NCI-H2196 (cell line): ENCODE data around the gene NCEH1.
"Not testable (repeated sequence)": the region's sequence is repeated elsewhere in the genome, so short reads cannot be mapped to it uniquely, and the experiment has no call there.

Source experiments
- DNase-seq: peaks from one replicate; lab custom pipeline; 2025; ENCODE audit not compliant: unreplicated experiment; lab: John Stamatoyannopoulos, UW

Gene NCEH1

DNA sequence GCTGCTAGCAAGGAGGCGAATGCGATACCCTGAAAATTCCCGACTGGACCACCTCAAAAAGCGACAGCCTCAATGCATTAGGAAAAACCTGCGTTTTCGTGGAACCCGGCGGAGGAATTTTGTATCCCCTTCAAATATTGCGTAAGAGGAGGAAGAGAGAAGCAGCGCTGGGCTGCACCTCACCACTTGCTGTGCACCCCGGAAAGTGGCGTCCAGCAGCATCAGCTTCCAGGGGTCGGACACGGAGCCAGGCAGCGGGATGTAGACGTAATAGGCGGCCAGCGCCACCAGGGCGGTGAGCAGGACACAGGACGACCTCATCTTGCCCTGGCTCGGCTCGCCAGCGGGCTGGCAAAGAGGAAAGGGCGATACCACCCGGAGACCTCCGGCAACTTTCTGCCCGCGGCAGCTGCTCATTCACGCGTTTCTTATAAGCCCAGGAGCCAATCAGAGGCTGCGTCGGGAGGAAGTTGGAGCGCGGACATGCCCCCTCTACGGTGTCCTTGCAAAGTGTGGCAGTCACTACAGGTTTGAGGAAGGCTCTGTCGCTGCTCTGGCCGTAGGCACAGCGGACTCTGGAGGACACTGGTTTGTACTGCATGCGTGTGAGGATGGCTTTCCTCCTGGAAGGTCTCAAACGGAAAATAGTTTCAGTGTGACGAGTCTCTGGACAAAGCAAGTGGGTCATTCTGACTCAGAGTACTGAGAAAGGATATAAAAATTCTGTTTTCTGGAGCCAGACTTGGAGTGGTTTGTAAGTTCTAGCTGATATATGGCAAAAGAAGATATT, at the start of gene NCEH1:
Gene NCEH1, minus strand, starts transcription at position 404 of the 790 bp plus-strand sequence. Its CDS starts 83 bp downstream, at position 321.
- DNase-seq = peak; percentile 95

DNA sequence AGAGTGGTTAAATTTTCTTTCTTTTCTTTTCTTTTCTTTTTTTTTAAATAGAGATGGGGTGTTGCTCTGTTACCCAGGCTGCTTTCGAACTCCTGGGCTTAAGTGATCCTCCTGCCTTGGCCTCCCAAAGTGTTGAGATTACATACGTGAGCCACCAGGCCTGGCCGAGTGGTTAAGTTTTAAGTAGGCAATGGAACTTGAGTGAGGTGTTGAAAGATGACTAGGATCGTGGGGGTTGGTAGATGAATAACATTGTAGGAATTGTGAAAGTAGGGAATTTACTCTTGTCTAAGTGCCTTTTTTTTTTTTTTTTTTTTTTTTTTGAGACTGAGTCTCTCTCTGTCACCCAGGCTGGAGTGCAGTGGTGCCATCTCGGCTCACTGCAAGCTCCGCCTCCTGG, 49.5 kb upstream of the NCEH1 start:
- not testable (repeated sequence) for DNase-seq

- no peak for DNase-seq
Observed at GRCh38 chr3:172753125-172753524, 42.3 kb upstream of the NCEH1 start.

DNA sequence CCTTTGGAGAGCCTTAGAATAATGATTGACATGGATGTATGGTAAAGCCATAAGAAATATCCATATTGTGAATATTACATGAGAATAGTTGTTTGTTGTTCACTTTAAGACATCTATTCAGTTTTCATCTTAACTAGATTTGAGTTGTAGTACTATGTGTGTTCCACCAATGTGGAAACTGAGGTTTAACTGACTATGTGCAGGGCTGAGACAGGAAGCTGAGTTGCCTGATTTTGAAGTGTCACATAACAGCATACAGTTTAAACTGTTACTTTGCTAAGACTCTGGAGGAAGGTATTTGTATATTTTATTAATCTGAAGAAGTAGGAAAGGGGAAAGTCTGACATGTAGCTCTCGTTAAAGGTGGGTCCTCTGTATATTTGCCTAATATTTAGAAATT, 41.8 kb upstream of the NCEH1 start:
- no peak for DNase-seq

DNA sequence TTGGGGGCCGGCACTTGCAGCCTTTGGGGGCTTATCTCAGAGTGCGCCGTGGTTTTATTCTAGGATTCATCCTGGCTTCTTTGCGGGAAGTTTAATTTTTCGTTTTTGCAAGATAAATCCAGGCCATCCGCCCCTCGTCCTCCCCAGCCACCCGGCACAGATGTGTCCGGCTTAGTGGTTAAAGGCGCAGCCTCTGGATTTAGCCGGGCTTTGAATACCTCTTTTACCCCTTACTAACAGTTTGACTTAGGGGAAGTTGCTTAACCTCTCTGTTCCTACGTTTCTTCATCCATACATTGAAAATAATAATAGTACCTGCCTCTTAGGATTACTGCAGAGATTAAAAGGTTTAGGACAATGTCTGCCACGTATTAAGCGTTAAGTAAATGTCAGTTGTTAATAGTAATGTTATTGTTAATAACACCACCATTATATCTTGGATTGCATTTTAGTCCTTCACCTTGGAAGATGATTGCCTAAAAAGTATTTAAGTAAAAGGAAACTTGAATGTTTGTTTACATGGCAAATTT, 40.4 kb upstream of the NCEH1 start:
- peak; percentile 27 for DNase-seq

GRCh38 chr3:172750368-172751174, 39.7 kb upstream of the NCEH1 start, which contains the start of gene ECT2:
Gene ECT2 (plus strand): TSS chr3:172750726. CDS start chr3:172754531, 3,805 bp downstream.
- peak; percentile 100 for DNase-seq

DNA sequence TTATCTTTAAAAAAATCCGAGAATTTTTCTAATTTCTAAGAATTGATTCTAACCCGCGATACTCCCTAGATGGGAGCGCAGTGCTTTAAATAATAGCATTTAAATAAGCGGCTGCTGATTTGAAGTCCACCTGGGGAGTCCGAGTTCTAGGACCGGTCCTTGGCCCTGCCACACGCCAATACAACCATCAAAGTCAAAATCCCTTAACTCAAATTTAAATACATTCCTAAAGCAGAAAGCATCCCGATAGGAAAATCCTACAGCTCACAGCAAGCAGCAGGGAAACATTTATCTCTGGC, 39.2 kb upstream of the NCEH1 start:
- peak; percentile 61 for DNase-seq

DNA sequence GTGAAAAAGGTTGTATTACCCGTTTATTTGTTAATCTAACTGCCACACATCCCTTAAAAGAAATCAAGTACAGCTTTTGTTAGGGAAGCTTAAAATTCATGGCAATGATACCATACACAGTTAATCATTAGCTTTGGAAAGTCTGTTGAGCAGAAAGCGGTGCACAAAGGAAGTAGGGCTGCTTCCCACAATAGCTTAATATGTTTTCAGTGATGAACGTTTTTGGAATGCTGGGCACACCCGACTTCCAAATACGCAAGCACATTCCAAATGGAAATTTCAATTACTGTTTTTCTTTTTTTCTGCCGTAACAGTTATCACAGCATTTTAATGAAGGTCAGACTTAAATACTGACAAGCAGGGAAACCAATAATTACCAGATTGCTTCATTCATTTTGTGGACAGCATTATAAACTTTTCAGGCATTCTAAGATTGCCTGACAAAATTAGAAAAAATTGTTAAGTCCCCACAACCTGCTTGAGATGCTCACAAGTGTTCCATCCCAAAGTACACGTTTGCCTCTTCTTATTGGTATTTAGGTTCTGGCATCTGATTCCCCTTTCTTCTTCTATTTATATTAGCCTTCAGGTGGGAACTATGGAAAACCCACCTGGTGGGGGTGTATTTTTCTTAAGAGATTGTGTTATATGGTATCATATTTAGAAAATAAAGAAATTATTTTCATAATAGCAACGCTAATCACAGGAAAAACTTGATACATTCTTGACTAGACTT, 38.5 kb upstream of the NCEH1 start:
- peak; percentile 54 for DNase-seq

DNA sequence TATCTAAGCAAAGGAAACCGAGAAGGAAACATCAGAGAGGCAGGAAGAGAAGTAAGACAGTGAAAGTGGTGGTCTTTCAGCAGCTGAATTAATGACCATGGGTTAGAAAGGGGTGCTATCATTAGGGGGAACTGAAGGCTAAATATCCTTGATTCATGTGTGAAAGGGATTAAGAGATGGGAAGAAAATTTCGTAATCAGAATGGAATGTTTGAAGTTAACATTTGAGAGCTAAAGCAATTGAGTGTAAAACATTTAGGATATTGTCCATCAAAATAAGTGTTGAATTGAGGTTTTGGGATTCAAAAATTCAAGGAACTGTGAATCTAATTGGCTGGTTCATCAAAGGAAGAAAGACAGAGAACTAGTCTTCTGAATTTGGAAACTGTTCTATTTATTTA, 35.6 kb upstream of the NCEH1 start:
- no peak for DNase-seq

DNA sequence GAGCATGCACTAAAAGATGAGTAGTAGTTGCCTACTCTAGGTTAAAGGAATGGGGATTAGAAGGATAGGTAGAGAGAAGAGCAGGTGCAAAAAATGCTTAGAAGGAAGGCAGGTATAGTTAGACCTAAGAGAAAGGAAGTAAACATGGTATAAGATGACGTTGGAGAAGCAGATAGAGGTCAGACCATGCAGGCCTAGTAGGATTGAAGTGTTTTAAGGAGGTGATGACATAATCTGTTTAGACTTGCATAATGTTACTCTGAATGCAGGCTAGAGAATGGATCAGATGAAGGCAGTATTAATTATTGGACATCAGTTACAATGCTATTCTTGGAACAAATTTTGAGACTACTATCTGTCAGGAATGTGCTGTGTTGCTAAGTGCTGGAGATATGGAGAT, 28.6 kb upstream of the NCEH1 start:
- DNase-seq = no peak

GRCh38 chr3:172735014-172735413, 24.1 kb upstream of the NCEH1 start:
- no peak for DNase-seq

DNA sequence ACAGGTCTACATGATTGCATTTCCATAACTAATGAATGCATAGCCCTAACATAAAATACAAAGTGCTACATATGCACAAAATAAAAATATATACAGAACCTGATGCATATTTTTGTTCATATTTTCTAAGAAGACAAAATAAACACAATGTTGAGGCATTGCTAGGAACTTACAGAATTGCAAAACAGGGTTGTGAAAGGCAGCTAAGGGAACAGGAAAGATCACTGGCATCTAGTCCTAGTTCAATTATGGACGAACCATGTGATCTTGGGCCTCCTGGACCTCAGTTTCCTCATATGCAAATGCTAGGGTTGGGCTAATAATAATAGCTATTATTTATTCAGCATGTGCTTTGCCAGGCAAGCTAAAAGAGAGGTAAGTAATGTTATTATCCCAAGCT, 15.5 kb upstream of the NCEH1 start:
- DNase-seq = no peak

- DNase-seq = not testable (repeated sequence)
Observed at GRCh38 chr3:172722536-172723040, 11.7 kb upstream of the NCEH1 start.

GRCh38 chr3:172717493-172718088, 6.7 kb upstream of the NCEH1 start:
- DNase-seq = no peak

DNA sequence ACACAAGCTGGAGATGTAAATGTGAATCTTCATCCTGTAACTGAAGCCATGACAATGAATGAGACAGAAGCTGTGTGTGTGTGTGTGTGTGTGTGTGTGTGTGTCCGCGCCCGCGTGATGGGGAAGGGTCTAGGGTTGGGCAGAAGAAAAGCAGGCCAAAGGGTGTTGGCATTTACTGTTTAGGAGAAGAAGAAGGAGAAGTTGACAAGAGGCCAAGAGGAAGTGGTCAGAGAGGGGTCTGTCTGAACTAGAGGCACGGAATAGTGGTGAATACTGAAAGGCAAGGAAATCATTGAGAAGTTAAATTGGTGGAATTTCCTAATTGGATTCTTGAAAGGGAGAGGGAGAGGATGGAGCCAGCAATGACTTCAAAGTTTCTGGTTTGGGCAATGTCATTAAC, 5.6 kb upstream of the NCEH1 start:
- DNase-seq = no peak

- DNase-seq = no peak
Observed at GRCh38 chr3:172713316-172713715, 2.4 kb upstream of the NCEH1 start.

- no peak for DNase-seq
Observed at GRCh38 chr3:172711454-172711795, 558 bp upstream of the NCEH1 start.

GRCh38 chr3:172709774-172710663, 848 bp downstream of the NCEH1 start:
- DNase-seq = no peak

- no peak for DNase-seq
Observed at GRCh38 chr3:172708921-172709773, 1.7 kb downstream of the NCEH1 start.
